ENCODE results near the gene RPTOR. TPM values are rescaled to one million over a fixed set of nuclear protein-coding genes. Genes with fewer than 3 reads are reported as not detected.

The RPTOR gene
- total RNA-seq, 4 donors from 2014 or later, result 23.6 to 37.0 (median 27.8) TPM

DNA sequence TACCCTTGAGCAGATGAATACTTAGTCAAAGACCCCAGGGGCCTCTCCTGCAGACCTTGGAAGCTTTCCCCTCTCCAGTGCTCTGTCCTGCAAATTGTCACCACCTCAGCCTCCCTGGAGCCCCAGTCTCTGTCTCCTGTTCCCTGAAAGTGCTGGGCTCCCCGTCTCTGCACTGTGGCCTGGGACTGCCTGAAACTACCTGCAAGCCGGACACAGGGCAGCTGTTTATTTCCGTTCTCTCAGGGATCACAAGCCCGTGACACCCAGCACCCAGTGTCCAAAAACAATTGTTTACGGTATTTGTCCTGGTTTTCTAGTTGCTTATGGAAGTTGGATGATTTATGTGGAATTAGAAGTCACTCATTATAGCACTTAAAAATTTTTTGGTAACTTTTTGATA is 365.4 kb downstream of the RPTOR start:
- ATAC-seq (ENCODE audit: low FRiP score) (no peak), DNase-seq (ENCODE audit: low spot score) (no peak)
- TF ChIP-seq, protein P1, sequence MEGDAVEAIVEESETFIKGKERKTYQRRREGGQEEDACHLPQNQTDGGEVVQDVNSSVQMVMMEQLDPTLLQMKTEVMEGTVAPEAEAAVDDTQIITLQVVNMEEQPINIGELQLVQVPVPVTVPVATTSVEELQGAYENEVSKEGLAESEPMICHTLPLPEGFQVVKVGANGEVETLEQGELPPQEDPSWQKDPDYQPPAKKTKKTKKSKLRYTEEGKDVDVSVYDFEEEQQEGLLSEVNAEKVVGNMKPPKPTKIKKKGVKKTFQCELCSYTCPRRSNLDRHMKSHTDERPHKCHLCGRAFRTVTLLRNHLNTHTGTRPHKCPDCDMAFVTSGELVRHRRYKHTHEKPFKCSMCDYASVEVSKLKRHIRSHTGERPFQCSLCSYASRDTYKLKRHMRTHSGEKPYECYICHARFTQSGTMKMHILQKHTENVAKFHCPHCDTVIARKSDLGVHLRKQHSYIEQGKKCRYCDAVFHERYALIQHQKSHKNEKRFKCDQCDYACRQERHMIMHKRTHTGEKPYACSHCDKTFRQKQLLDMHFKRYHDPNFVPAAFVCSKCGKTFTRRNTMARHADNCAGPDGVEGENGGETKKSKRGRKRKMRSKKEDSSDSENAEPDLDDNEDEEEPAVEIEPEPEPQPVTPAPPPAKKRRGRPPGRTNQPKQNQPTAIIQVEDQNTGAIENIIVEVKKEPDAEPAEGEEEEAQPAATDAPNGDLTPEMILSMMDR (IDR thresholded peaks at IDR 0.05), result no peak

DNA sequence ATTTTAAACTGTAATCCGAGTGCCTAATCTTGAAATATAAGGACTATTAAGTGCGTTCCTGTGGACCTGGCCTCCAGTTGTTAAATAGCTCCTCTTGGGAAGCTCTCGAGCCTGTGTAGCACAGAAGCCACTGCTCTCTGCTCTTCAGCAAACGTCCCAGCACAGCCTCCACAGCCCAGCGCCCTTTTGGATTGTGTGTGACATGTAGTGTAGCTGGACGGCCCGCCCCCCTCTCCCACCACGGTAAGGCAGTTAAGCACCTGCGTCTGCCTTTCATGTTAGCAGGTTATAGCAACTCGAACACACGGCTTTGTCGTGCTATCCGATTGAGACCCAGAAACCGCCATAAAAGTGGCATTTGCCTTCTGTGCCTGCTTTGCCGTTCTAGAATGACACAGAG is 367.8 kb downstream of the RPTOR start:
- no peak for ATAC-seq (ENCODE audit: low FRiP score)
- no peak for DNase-seq (ENCODE audit: low spot score)
- TF ChIP-seq, protein P1 (IDR thresholded peaks at IDR 0.05), result no peak

DNA sequence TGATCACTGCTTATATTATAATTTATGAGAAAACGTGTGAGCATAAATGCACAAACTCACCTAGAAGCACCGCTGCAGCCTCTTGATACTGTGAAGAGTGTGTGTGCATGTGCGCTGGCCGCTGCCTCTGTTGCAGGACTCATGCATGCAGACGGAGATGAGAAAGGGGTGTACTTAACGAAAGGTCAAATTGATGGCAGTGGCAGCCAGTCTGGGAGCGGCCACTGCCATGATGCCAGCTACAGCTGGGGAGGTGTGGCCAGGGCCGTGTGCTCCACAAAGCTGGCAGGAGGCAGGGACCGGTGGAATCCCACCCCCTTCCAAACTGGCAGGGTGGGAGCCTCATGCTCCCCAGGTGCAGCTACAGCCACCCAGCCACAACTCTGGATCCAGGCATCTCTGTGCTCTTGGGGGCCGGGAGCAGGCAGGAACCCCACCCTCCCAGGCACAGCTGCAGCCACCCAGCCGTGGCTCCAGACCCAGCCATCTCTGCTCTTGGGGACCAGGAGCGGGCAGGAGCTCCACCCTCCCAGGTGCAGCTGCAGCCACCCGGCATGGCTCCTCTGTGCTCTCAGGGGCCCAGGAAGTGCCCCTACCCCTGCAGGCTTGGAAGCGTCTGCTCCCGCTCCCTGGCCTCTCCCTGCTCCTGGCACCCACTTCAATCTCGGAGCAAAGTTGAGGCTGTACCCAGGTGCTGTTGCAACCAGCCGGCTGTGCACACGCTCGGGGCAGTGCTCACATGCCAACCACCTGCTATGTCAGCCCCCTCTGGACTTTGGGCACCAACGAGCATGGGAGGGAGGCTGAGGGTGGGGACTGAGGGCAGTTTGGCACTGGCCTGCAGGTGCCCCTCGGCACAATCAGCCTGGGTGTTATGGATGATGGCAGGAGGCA is 369.5 kb downstream of the RPTOR start:
- TF ChIP-seq, protein P1 (IDR thresholded peaks at IDR 0.05), result no peak
- ATAC-seq (ENCODE audit: low FRiP score), result no peak
- DNase-seq (ENCODE audit: low spot score), result peak; percentile 6

DNA sequence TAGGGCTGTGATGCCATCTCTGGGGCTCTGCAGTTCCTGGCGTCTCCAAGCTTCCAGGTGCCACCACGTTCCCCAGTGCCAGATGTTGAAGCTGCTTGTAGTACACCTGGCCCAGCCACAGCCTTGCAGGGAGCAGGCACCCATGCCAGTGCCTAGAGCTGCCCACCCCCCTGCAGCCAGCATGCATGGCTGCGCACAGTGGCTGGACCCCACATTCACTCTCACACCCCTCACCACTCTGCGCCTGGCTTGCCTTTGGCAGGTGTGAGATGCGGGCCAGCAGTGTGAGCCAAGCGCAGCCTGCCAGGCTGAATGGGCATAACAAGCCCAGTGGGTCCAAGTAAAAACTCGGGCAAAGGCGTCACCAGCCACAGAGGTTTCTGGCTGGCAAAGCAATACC is 371.6 kb downstream of the RPTOR start:
- TF ChIP-seq, protein P1 (IDR thresholded peaks at IDR 0.05), result no peak
- DNase-seq (ENCODE audit: low spot score) (peak; percentile 11), ATAC-seq (ENCODE audit: low FRiP score) (no peak)

DNA sequence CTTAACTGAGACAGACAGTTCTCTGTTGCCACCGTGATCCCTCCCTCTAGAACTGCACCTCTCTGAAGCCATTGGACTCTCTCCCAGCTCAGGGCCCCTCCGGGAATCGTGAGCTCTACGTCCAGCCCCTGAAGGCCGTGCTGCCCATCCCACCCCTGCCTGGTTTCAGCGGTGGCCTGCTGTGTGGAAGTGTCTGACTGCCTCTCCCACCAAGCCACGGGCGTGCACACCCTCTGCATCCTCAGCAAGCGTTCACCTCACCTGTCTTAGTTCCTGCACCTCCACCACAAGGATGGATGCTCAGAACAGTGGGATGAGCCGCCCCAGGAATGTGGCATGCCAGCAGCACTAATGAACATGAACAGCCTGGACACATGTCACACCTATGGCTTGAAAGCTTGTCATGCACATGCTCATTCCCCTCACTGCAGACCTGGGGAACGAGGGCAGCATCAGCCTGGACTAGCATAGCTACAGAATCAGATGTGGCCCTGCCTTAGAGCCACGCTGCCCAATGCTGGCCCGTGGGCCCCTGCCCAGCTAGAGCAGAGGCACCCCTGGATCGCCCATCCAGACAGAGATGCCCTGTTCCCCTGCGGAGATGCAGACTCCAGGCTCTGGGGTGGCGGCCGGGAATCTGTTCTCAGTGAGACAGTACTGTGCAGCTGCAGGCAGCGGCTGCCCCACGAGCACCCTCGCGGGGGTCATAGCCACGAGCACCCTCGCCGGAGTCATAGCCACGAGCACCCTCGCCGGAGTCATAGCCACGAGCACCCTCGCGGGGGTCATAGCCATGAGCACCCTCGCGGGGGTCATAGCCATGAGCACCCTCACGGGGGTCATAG is 373.3 kb downstream of the RPTOR start:
- TF ChIP-seq, protein P1 (IDR thresholded peaks at IDR 0.05), result no peak
- peak; percentile 16 for DNase-seq (ENCODE audit: low spot score)
- no peak for ATAC-seq (ENCODE audit: low FRiP score)

DNA sequence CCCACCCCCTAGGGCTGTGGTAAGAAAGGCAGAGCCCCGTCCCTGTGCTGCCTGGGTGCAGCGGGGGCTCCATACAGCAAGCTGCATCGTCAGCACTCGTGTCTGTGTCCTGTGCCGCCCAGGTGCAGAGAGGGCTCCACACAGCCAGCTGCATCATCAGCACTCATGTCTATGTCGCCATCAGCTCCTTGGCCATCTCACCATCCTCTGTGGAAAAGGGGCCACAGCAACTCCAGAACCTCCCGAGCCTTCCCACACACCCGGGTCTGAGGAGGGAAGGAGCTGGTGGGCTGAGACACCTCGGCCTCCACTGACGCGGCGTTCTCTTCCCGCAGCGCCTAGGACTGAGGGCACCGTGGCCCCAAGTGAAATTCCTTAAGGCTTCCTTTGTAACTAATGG is 374.1 kb downstream of the RPTOR start:
- TF ChIP-seq, protein P1 (IDR thresholded peaks at IDR 0.05), result no peak
- no peak for ATAC-seq (ENCODE audit: low FRiP score)
- DNase-seq (ENCODE audit: low spot score), result no peak
